NCI-H774 (cell line): ENCODE results near the gene PRKAB2.
"Not testable (repeated sequence)": the region's sequence is repeated elsewhere in the genome, so short reads cannot be mapped to it uniquely, and the experiment has no call there.

ENCODE experiments used
- DNase-seq: peaks from one replicate; lab custom pipeline; 2025; lab: John Stamatoyannopoulos, UW

PRKAB2 gene

GRCh38 chr1:147109762-147110161 is 62.5 kb downstream of the PRKAB2 start:
- no peak for DNase-seq

GRCh38 chr1:147109041-147109440 is 63.2 kb downstream of the PRKAB2 start:
- DNase-seq = no peak

GRCh38 chr1:147106407-147106881 is 65.8 kb downstream of the PRKAB2 start:
- DNase-seq = not testable (repeated sequence)

- DNase-seq = no peak
Observed at GRCh38 chr1:147105909-147106308, 66.4 kb downstream of the PRKAB2 start.
